GM12872 (cell line): Measurements from ENCODE around the gene PNN.

Experiments used
- CTCF ChIP-seq: IDR thresholded peaks from 3 replicates; pipeline ENCODE4 v1.5.1; 2011; ENCODE audit warnings: low read depth, mild to moderate bottlenecking, low read length, moderate library complexity; ENCODE audit not compliant: insufficient read depth

PNN gene

GRCh38 chr14:39174560-39175444, at the start of gene PNN:
Gene PNN, plus strand, starts transcription at chr14:39175254. Its CDS starts 26 bp downstream, at chr14:39175280.
- no peak for TF ChIP-seq CTCF

DNA sequence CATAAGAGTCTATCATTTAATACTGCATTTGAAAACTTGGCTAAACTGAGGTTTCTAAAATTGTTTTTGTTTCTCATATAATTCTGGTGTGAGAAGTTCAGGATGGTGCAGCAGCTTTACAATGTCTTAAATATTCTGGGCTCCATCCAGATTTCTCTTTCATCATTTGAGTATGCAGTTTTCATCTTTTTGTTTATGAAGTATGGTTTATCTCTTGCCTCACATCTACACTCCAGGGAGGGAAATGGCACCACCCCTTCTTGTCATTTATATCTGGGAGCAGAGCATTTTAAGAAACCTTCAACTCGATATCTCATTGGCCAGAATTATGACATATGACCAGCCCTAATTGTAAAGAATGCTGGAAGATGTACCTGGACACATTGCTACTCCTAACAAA, 36.6 kb upstream of the PNN start:
- TF ChIP-seq CTCF = no peak

- no peak for TF ChIP-seq CTCF
These were observed 34.9 kb upstream of the PNN start for GRCh38 chr14:39140170-39140569.

DNA sequence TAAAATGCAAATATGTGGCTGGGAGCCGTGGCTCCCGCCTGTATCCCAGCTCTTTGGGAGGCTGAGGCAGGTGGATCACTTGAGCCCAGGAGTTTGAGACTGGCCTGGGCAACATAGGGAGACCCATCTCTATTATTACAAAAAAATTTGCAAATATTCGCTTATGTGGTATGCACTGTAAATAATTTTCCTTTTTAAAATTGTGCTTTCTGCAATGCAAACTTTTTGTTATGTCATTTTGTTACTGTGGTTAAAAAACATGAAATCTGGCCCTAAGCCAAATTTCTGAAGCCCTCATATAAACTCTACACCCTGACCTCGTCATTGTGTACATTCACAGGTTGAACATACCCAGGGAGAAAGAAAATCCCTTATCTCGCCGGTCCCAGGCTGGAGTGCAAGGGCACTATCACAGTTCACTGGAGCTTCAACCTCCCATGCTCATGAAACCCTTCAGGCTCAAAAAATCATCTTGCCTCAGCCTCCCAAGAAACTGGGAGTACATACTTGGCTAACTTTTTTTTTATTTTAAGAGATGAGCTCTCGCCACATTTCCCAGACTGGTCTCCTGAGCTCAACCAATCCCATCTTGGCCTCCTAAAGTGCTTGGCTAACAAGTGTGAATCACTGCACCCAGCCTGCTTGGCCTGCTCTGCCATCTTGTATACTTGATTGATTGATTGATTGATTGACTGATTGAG, 29.6 kb upstream of the PNN start:
- no peak for TF ChIP-seq CTCF

DNA sequence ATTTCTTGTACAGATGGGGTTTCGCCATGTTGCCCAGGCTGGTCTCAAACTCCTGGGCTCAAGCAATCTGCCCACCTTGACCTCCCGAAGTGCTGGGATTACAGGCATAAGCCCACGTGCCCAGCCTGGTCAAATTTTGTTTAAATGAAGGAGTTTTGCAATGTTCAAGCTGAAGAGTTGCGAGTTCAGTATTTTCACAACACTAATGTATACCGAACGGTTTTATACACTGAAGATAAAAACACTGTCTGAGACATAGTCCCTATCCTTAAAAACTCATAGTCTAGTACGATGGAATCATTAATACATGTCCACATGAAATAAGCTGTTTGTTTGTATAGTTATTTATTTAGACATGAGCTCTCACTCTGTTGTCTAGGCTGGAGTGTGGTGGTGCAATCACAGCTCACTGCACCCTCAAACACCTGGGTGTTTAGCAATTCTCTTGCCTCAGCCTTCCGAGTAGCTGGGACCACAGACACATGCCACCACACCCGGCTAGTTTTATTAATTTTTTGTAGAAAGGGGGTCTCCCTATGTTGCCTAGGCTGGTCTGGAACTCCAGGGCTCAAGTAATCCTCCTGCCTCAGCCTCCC, 20.4 kb upstream of the PNN start:
- TF ChIP-seq CTCF = no peak

DNA sequence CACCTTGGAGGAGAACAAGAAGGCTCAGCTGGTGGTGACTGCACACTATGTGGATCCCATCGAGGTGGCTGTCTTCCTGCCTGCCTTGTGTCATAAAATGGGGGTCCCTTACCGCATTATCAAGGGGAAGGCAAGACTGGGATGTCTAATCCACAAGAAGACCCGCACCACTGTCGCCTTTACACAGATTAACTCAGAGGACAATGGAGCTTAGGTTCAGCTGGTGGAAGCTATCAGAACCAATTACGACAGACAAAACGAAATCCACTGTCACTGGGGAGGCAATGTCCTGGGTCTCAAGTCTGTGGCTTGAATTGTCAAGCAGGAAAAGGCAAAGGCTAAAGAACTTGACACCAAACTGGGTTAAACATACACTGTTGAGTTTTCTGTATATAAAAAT, 17.6 kb upstream of the PNN start:
- no peak for TF ChIP-seq CTCF

DNA sequence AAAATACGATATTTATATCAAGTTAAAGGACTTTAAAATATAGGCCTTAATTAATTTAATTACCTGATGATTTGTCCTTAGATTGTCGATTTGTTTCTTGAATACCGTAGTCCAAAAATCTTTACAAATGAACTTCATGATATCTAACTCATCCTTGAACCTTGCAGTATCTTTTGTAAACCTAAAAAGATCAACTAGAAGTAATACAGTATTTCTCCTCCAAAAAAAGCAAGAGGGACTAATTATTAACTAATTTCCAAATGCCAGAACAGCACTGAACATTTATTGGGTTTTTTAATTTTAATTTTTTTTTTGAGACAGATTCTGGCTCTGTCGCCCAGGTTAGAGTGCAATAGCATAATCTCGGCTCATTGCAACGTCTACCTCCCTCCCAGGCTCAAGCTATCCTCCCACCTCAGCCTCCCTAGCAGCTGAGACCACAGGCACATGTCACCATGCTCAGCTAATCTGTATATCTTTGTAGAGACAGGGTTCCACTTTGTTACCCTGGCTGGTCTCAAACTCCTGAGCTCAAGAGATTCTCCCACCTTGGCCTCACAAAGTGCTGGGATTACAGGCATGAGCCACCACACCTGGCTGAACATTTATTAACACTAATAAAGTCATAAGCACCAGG, 16.7 kb upstream of the PNN start:
- no peak for TF ChIP-seq CTCF
